C4-2B (cell line): ENCODE data around the gene GALNT13.

Experiments
- ZFX ChIP-seq: fragments of 450-650 bp; IDR thresholded peaks from 2 replicates; pipeline ENCODE4 v1.6.1; 2017
- TF ChIP-seq, protein P1 (sequence below): fragments of 450-650 bp; conservative IDR thresholded peaks from 2 replicates; pipeline ENCODE4 v1.5.1; 2017; ENCODE audit warnings: mild to moderate bottlenecking

DNA sequence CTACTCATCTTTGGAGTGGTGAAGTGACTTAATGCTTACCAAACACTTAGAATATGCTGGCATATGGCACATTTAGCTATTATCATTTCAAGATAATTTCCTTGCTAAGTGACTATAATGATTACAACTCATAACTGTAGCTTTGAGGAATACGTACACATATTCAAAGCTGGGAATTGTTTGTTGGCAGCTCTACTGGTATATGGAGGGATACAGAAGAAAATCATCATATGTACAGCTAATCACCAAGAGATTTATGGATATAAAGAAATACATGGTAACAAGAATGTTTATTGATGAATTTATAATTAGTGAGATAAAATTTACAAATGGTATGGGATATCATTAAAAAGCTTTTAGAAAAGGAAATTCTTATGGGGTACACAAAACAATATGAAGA is 207.2 kb downstream of the GALNT13 start:
- TF ChIP-seq, protein P1, sequence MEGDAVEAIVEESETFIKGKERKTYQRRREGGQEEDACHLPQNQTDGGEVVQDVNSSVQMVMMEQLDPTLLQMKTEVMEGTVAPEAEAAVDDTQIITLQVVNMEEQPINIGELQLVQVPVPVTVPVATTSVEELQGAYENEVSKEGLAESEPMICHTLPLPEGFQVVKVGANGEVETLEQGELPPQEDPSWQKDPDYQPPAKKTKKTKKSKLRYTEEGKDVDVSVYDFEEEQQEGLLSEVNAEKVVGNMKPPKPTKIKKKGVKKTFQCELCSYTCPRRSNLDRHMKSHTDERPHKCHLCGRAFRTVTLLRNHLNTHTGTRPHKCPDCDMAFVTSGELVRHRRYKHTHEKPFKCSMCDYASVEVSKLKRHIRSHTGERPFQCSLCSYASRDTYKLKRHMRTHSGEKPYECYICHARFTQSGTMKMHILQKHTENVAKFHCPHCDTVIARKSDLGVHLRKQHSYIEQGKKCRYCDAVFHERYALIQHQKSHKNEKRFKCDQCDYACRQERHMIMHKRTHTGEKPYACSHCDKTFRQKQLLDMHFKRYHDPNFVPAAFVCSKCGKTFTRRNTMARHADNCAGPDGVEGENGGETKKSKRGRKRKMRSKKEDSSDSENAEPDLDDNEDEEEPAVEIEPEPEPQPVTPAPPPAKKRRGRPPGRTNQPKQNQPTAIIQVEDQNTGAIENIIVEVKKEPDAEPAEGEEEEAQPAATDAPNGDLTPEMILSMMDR = no peak
- TF ChIP-seq ZFX = no peak
